Rectal smooth muscle tissue (tissue), 1 donor: ENCODE data around the gene GNMT.
A peak's percentile ranks its signal among the peaks of the same experiment; 100 is the strongest.
"Not testable (repeated sequence)": the region's sequence is repeated elsewhere in the genome, so short reads cannot be mapped to it uniquely, and the experiment has no call there.

Source experiments
- H3K27ac ChIP-seq: one replicate; pipeline ENCODE4 v1.7.0; 2013; ENCODE audit warnings: low read depth, low read length, inconsistent platforms
- H3K27me3 ChIP-seq: one replicate; pipeline ENCODE4 v1.7.0; 2013; ENCODE audit warnings: low read length; ENCODE audit not compliant: control insufficient read depth, insufficient read depth
- H3K36me3 ChIP-seq: one replicate; pipeline ENCODE4 v1.7.0; 2013; ENCODE audit warnings: low read length; ENCODE audit not compliant: control insufficient read depth, insufficient read depth
- H3K4me1 ChIP-seq: one replicate; pipeline ENCODE4 v1.7.0; 2013; ENCODE audit warnings: low read length; ENCODE audit not compliant: control insufficient read depth, insufficient read depth
- H3K4me3 ChIP-seq: one replicate; pipeline ENCODE4 v1.7.0; 2013; ENCODE audit warnings: low read length
- H3K9ac ChIP-seq: one replicate; pipeline ENCODE4 v1.7.0; 2013; ENCODE audit warnings: low read length

GNMT gene

DNA sequence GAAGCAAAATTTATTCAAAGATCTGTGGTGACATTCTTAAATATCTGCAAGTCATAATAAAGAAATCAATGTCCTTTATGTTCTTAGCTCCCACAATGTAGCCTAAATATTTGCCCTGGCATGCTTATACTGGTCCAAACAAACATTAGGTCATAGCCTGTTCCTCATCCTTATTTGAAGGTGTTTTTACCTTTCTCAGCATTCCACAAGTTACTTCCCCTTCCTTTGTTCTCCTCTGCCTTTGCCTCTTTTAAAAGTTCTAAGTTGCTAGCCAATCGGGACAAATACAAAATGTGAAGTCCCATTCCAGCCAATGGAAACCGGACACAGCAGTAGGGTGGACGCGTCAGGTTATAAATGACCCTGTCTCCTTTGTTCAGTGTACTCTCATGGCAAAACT, 6.1 kb upstream of the GNMT start:
- not testable (repeated sequence) for H3K4me3 ChIP-seq

GRCh38 chr6:42958125-42958524, 2.4 kb upstream of the GNMT start:
- no peak overlapping the region for H3K4me3 ChIP-seq

More for the DNA sequence above, 6.1 kb upstream of the GNMT start:
- not testable (repeated sequence) for H3K9ac ChIP-seq, H3K27ac ChIP-seq, H3K36me3 ChIP-seq, H3K27me3 ChIP-seq, H3K4me1 ChIP-seq

DNA sequence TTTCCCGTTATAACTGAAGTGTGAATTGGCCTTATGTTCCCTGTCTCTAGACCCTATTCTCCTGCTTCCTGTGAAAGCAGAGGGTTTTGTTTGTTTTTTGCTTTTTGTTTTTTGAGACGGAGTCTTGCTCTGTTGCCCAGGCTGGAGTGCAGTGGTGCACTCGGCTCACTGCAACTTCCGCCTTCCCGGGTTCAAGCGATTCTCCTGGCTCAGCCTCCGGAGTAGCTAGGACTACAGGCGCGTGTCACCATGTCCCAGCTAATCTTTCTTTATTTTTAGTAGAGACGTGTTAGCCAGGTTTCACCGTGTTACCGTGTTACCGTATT, 674 bp upstream of the GNMT start:
- Histone ChIP-seq H3K27me3 (no peaks in the 10 kb centered on the region), H3K9ac (no peak overlapping the region), H3K27ac (no peak overlapping the region)

More at GRCh38 chr6:42958125-42958524, 2.4 kb upstream of the GNMT start:
- Histone ChIP-seq H3K27ac (no peak overlapping the region), H3K4me1 (peaks cover 2% of the 10 kb centered on the region), H3K36me3 (peaks cover 2% of the 10 kb centered on the region), H3K9ac (no peak overlapping the region), H3K27me3 (no peaks in the 10 kb centered on the region)

DNA sequence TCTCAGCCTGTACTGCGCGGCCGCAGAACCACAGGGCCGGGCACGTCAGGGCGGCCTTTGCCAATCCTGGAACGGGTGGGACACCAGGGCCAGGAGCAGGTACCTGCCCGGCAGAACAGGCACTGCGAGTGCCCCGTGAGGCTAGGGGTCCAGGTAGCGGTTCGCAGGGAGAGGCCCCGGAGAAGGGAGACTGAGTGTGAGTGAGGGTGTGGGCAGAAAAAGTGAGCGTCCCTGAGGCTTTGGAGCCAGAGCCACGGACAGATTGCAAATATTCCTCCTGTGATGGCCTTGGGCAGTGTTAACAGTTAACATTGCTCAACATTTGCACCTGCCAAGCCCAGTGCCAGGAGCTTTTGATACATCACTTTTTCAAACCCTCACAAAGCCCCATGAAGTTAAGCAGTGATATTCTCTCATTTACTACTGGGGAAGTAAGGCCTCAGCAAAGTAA, 491 bp downstream of the GNMT start:
- Histone ChIP-seq H3K9ac (no peak overlapping the region), H3K36me3 (peaks cover 10% of the 10 kb centered on the region), H3K27me3 (no peaks in the 10 kb centered on the region), H3K4me1 (peaks cover 2% of the 10 kb centered on the region), H3K27ac (no peak overlapping the region), H3K4me3 (peak overlapping the region; percentile 67)

More for the DNA sequence above, 674 bp upstream of the GNMT start:
- Histone ChIP-seq H3K4me1 (peaks cover 2% of the 10 kb centered on the region), H3K4me3 (peak overlapping the region; percentile 67), H3K36me3 (peaks cover 8% of the 10 kb centered on the region)

DNA sequence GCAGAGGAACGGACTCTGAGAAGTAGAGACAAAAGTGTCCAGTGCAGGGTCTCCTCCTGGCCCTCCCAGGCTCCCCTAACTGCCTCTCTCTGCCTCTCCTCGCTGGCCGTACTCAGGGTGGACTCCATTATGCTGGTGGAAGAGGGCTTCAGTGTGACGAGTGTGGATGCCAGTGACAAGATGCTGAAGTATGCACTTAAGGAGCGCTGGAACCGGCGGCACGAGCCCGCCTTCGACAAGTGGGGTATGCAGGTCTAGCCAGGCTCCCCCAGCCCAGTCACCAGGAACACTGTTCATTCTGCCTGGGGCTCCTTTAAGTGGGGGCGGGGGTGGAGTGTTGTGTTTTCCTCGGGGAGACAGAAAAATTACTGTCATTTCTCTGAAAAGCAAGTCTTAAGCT, 1.5 kb downstream of the GNMT start:
- H3K27ac ChIP-seq = no peak overlapping the region
- H3K4me1 ChIP-seq = peaks cover 2% of the 10 kb centered on the region
- H3K9ac ChIP-seq = no peak overlapping the region
- no peaks in the 10 kb centered on the region for H3K27me3 ChIP-seq
- H3K36me3 ChIP-seq = peaks cover 16% of the 10 kb centered on the region
- no peak overlapping the region for H3K4me3 ChIP-seq

- Histone ChIP-seq H3K9ac (no peak overlapping the region), H3K27ac (no peak overlapping the region), H3K4me1 (peaks cover 2% of the 10 kb centered on the region), H3K4me3 (no peak overlapping the region), H3K27me3 (no peaks in the 10 kb centered on the region), H3K36me3 (peaks cover 16% of the 10 kb centered on the region)
Observed at GRCh38 chr6:42962502-42963178, 2.1 kb downstream of the GNMT start.

GRCh38 chr6:42963179-42963854, 2.8 kb downstream of the GNMT start:
- Histone ChIP-seq H3K27ac (no peak overlapping the region), H3K9ac (no peak overlapping the region), H3K4me3 (no peak overlapping the region), H3K4me1 (peaks cover 2% of the 10 kb centered on the region), H3K27me3 (no peaks in the 10 kb centered on the region), H3K36me3 (peaks cover 16% of the 10 kb centered on the region)

DNA sequence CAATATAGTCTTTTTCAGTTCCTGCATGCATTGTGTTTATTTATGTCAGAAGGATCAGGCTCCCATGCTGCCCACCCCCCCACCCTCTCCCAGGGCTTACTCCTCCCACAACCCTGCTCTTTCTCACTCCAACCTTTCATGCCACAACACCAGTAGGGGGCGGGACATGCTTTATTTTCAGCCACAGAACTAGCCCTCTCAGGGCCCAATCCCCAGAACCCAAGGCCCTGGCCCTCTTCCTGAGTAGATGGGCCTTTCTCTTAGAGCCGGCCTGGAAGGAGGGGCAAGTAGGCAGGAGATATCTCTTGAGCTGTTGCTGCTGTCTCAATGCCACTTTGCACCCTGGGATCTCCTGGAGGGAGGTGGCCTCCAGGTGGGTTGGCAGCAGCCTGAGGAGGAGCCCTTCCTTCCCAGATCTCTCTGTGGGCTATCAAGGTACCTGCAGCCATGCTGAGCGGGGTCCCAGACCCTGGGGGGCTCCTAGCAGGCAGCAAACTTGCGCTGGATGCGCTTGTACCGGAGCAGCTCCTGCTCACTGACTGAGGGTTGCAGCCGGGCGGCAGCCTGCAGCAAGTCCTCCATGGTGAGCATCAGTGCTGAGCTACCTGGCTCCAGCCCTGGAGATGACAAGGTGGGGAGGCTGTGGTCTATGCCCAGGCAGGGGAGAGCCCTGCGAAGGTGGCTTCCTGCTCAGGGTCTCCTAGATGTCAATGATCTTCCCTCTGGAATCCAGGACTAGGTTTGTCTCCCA, 3.5 kb downstream of the GNMT start:
- peaks cover 2% of the 10 kb centered on the region for H3K4me1 ChIP-seq
- no peak overlapping the region for H3K9ac ChIP-seq
- H3K36me3 ChIP-seq = peaks cover 16% of the 10 kb centered on the region
- no peak overlapping the region for H3K4me3 ChIP-seq
- no peak overlapping the region for H3K27ac ChIP-seq
- H3K27me3 ChIP-seq = no peaks in the 10 kb centered on the region

GRCh38 chr6:42966571-42966970, 6.0 kb downstream of the GNMT start:
- Histone ChIP-seq H3K36me3 (peaks cover 16% of the 10 kb centered on the region), H3K4me3 (no peak overlapping the region), H3K27me3 (no peaks in the 10 kb centered on the region), H3K27ac (no peak overlapping the region), H3K4me1 (no peaks in the 10 kb centered on the region), H3K9ac (no peak overlapping the region)

GRCh38 chr6:42967228-42967627, 6.7 kb downstream of the GNMT start:
- H3K9ac ChIP-seq = no peak overlapping the region
- H3K27ac ChIP-seq = no peak overlapping the region
- no peaks in the 10 kb centered on the region for H3K27me3 ChIP-seq
- H3K4me1 ChIP-seq = no peaks in the 10 kb centered on the region
- H3K4me3 ChIP-seq = no peak overlapping the region
- peaks cover 14% of the 10 kb centered on the region for H3K36me3 ChIP-seq

GRCh38 chr6:42968126-42968701, 7.7 kb downstream of the GNMT start:
- Histone ChIP-seq H3K4me3 (no peak overlapping the region), H3K4me1 (no peaks in the 10 kb centered on the region), H3K27me3 (no peaks in the 10 kb centered on the region), H3K27ac (no peak overlapping the region), H3K9ac (no peak overlapping the region), H3K36me3 (peaks cover 14% of the 10 kb centered on the region)

GRCh38 chr6:42968783-42969182, 8.2 kb downstream of the GNMT start:
- Histone ChIP-seq H3K27me3 (no peaks in the 10 kb centered on the region), H3K9ac (no peak overlapping the region), H3K36me3 (peaks cover 12% of the 10 kb centered on the region), H3K4me1 (no peaks in the 10 kb centered on the region), H3K27ac (no peak overlapping the region), H3K4me3 (no peak overlapping the region)
